HG03442 (cell line): Measurements from ENCODE around the gene PRG3.
A peak's percentile ranks its signal among the peaks of the same experiment; 100 is the strongest.
"Not testable (repeated sequence)": the region's sequence is repeated elsewhere in the genome, so short reads cannot be mapped to it uniquely, and the experiment has no call there.

Experiments
- ATAC-seq: cut with Tn5 transposase; IDR thresholded peaks from one replicate; pipeline ENCODE4 v1.9.1; 2021; ENCODE audit warnings: mild to moderate bottlenecking, moderate library complexity; ENCODE audit not compliant: unreplicated experiment

Gene PRG3

DNA sequence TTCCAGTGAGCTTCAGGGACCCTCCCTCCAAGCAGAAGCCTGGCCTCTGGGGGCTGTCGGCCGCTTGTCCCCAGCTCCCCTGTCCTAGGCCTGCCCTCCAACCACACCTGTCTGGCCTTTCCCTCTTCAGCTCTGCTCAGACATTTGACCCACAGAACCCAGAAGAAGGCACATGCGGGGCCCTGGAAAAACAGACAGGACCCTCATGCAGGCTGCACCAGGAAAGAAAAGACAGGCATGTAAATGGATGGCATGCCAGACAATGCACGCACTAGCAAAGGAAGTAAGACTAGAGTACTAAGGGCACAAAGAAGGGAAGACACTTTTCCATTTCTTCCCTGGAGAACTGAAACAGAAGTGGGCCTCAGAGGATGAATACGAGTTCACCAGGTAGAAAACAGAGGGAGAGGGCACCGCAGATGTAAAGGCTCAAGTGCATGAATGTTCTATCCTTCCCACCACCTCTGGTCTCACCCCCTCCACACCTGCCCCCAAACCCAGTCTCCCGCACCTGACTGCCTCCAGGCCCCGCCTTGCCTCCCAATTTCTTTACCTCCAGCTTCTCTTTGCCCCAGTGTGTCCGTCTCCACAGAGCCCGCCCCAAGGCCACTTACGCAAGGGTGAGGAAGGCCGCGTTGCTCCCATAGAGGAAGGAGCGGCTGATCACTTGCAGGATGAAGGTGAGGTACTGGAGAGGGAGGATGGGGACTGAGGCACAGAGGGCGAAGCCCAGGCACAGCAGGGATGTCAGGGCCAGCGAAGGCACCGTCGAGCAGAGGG lies 28.6 kb upstream of the PRG3 start:
- ATAC-seq: no peak

- ATAC-seq: no peak
Observed at GRCh38 chr11:57408771-57409170, 27.8 kb upstream of the PRG3 start.

- no peak for ATAC-seq
Observed at GRCh38 chr11:57407941-57408475, 27.1 kb upstream of the PRG3 start.

DNA sequence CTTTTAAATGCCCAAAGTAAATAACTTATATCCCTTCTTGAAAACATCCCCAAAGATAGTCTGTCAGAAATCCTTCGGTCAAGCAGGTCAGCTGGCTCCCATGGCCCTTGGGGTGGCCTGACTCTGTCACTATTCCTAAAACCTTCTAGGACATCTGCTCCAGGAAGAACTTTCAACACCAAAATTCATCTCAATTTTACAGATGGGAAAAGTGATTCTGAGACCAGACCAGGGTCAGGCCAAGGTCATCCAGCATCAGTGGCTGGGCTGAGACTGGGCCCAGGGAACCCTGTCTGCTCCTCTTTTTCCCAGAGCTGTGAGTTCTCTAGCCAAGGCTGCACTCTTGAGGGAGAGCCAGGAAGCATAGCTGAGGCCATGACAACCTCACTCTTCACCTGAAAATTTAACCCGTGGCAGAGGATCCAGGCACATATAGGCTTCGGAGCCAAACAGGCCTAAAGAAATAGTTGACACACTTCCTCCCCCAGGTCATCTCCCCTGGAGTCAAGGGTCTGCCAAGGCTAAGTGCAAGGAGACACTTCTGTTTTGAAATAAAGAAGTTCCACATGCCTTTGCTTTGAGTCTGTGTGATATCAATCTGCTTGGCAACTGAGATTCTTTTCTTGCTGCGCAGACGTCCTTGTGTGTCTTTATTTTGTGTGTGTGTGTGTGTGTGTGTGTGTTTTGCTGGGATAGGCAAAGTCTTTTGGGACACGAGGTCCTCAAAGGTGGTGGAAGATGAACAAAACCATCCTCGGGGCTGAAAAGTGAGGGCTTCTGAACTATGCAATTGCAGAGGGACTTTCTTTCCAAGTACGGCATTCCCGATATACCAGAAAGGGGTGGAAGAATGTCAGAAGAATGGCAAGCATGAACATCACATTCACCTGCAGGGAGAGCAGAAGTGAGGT lies 26.3 kb upstream of the PRG3 start:
- ATAC-seq: no peak

GRCh38 chr11:57406337-57406904 lies 25.5 kb upstream of the PRG3 start:
- ATAC-seq: peak; percentile 74

- ATAC-seq: no peak
Observed at GRCh38 chr11:57405271-57405860, 24.4 kb upstream of the PRG3 start.

- ATAC-seq: no peak
Observed at GRCh38 chr11:57403802-57404147, 22.8 kb upstream of the PRG3 start.

DNA sequence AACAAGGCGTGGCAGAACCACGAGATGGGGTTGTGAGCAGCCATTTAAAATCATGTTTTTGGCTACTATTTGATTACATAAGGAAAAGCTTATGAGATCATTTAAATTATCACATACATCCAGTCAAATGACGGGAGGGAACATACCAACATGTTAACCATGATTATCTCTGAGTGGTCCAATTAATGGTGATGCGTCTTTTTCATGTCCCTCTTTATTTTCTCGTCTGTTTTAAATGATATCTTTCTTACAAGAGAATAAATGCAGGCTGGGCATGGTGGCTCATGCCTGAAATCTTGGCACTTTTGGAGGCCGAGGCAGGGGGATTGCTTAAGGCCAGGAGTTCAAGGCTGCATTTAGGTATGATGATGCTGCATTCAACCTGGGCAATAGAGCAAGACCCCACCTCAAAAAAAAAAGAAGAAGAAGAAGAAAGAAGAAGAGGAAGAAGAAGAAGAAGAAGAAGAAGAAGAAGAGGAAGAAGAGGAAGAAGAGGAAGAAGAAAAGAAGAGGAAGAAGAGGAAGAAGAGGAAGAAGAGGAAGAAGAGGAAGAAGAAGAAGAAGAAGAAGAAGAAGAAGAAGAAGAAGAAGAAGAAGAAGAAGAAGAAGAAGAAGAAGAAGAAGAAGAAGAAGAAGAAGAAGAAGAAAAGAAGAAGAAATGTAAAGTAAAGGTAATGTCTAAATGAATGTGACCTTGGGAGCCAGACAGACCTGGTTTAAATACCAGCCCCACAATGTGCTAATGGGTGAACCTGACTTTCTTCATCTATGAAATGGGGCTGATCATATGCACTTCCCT lies 22.3 kb upstream of the PRG3 start:
- ATAC-seq: not testable (repeated sequence)

- no peak for ATAC-seq
Observed at GRCh38 chr11:57402188-57403002, 21.4 kb upstream of the PRG3 start.

DNA sequence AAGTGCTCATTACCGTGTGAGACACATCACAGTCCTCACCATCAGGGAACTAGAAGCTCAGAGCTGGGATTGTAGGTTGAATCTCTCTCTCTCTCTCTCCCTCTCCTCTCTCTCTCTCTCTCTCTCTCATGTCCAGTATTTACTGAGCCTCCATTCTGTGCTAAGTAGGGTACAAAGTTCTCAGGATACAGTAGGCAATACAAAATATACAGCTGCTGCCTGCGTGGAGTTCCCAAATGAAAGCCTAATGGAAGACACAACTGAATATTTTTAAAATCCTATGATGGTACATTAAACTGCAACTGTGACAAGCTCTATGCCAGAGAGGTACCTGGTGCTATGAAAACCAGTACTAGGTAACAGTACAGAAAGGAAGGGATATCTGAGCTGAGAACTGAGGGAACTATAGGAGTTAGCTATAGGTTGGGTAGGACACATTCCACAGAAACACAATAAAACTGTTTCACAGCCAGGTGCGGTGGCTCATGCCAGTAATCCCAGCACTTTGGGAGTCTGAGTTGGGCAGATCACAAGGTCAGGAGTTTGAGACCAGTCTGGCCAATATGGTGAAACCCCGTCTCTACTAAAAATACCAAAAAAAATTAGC lies 19.1 kb upstream of the PRG3 start:
- no peak for ATAC-seq

DNA sequence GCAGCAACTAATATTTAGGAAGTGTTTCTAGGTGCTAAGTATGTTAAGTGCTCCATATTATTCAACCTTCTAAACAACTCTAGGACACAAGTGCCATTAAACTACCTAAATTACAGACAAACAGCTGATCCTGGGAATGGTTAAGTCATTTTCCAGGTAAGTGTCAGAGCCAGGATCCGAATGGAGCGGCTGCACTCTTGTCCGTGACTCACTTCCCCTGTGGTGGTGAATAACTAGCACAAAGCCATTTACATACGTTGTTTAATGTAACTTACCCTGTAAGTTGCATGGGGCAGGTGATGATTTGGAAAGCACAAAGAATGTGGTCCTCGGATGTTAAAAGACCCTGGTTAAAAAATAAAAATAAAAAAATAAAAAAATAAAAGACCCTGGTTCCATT lies 18.3 kb upstream of the PRG3 start:
- no peak for ATAC-seq

DNA sequence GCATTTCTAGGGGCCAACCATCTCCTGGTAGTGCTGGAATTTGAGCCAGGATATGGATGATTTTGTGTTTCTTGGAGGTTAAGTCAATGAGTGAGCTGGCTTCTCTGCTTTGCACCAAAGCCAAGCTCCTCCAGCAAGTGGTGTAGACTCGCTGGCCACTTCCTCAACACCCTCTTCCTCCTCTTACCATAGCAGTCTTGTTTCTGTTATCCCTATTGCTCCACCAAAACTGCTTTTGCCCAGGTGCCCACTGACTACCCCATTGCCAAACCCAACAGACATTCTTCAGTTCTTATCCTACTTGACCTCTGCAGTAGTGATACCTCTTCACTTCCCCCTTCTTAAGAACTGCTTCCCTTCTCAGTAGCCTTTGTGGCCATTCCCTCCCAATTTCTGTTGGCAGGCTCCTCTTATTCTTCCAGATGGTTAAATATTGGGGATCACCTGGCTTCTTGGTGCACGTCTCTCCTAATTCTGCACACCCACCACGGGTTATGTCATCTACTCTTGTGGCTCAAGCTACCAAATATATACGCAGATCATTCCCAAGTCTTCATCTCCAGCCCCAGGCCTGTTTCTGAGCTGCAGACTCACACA lies 16.5 kb upstream of the PRG3 start:
- ATAC-seq: no peak

GRCh38 chr11:57396744-57397143 lies 15.8 kb upstream of the PRG3 start:
- no peak for ATAC-seq

DNA sequence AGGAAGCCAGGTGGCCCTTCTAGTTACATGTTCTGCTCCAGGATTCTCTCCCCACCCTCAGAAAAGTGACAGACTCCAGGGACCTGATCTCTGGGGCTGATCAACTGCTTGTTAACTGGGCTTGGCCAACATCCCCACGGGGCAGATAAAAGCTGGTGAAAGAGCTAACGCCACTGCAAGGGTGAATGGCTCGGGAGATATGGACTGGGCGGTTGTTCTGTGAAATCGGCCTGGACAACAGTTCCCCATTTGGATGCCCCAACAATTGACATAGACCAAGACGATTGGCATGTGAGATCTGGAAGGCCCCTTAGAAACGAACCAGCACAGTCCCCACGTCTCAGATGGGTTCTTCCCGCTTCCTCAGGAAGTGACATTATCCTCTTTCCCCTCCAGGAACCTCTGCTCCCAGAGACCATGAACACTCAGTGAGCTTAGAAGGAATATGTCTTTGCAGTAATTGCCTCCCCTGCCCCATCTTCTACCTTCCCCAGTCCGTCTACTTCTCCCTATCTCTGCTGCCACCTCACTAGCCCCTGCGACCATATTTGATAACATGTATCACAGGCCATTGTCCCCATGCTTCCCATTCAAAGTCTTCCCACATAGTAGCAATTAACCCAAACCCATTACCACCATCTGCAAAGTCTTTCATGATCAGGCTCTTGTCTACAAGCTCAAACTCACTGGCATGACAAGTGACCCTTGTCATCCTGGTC lies 15.1 kb upstream of the PRG3 start:
- ATAC-seq: no peak

DNA sequence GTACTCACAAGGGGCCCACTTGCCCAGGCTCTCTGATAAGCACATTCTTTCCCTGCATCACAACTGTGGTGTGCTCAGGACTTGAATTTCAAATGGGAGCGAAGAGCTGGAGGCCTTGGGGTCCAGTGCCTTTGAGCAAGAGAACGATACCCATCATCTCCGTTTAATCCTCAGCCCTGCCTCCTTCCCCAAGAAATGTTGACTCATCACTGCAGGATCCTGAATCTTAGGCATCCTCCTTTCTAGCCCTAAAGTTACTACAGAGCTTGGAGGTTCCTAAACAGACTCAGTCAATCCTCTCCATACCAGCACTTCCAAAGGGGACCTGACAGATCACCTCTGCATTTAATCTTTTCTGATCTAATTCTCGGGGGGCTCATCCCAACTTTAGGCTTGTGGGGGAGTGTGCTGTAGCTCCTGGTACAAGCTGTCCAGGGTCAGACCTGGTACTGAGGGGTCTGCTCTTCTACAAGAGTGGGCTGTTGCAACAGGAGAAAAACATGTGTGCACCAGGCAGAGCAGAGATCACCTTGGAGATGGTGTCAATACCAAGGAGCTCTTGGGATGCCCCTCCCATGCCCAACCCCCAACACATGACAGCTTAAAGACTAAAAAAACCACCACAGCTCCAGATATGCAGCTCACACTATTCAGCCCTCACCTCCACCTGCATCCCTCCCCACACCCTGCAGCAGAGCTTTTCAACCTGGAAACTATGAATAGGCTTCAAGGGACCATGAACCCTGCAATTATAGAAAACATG lies 13.4 kb upstream of the PRG3 start:
- ATAC-seq: no peak

DNA sequence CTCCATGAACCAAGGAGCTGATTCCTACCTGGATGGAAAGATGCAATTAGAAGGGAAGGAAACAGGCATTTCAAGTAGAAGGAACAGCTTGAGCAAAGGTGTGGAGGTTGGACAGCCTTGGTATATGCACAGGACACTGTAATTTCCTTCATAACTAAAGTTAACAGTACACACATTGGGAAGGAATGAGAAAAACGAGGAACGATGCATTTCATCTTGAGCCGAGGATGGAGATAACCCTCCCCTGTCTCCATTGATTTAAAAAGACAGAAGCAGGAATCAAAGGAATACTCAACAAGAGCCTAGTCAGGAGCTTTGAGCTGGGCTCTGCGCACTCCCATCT lies 11.8 kb upstream of the PRG3 start:
- no peak for ATAC-seq

DNA sequence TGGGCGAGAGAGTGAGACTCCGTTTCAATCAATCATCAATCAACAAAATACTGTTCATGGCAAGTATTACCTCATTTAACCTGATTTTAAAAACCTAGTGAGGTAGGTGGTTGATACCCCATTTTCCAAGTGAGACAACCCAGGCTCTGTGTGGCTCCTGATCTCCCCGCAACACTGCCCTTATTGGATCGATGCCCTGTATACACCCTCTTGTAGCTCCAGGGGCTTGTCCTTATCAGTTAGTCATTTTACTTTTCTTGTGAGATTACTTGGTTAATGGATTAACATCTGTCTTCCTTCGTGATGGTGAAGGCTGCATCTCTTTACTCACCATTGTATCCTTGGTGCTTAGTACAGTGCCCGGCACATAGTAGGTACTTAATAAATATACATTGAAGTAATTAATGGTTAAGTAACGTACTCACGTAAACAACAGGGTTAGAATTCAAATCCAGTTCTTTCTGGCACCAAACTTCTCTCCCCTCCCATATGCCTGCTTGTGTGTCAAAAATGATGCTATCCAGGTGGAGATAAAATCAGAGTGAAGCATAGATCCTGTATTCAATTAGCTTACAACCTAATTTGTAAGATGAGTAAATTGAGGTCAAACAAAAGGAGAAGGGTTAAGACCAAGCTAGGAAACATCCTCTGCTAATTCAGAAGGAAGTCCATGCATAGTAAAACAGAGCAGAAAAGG lies 11.3 kb upstream of the PRG3 start:
- ATAC-seq: no peak
